Activated T-helper 1 cell treated with Interleukin-2 at 50 U/mL for 16 hours (primary cell): ENCODE data around the gene PERM1.

ENCODE experiments used
- DNase-seq: peaks from one replicate; pipeline ENCODE4 v3.0.0-alpha.2; 2020; ENCODE audit warnings: low read depth

Gene PERM1

GRCh38 chr1:945688-946556 is 36.0 kb downstream of the PERM1 start:
- no peak for DNase-seq

GRCh38 chr1:944341-945325 is 37.3 kb downstream of the PERM1 start:
- DNase-seq = no peak

- no peak for DNase-seq
Observed at GRCh38 chr1:943545-944340, 38.1 kb downstream of the PERM1 start.

GRCh38 chr1:942864-943533 is 38.9 kb downstream of the PERM1 start:
- no peak for DNase-seq

- DNase-seq = no peak
Observed at GRCh38 chr1:942411-942821, 39.5 kb downstream of the PERM1 start.

GRCh38 chr1:941588-942383 is 40.1 kb downstream of the PERM1 start:
- DNase-seq = no peak

- DNase-seq = no peak
Observed at GRCh38 chr1:941015-941587, 40.8 kb downstream of the PERM1 start.

- DNase-seq = no peak
Observed at GRCh38 chr1:940107-941014, 41.5 kb downstream of the PERM1 start.

- DNase-seq = no peak
Observed at GRCh38 chr1:939511-940106, 42.3 kb downstream of the PERM1 start.

- DNase-seq = no peak
Observed at GRCh38 chr1:938711-939489, 43.0 kb downstream of the PERM1 start.

- DNase-seq = no peak
Observed at GRCh38 chr1:938088-938683, 43.7 kb downstream of the PERM1 start.

- DNase-seq = no peak
Observed at GRCh38 chr1:937521-937920, 44.4 kb downstream of the PERM1 start.

GRCh38 chr1:936348-937264 is 45.3 kb downstream of the PERM1 start:
- no peak for DNase-seq

- DNase-seq = no peak
Observed at GRCh38 chr1:935751-936231, 46.1 kb downstream of the PERM1 start.

GRCh38 chr1:934991-935750 is 46.7 kb downstream of the PERM1 start:
- DNase-seq = no peak

GRCh38 chr1:933603-933940 is 48.3 kb downstream of the PERM1 start:
- no peak for DNase-seq
